K562 (cell line): Measurements from ENCODE around the gene SERAC1. TPM values are rescaled to one million over a fixed set of nuclear protein-coding genes. Genes with fewer than 3 reads are reported as not detected.

ENCODE experiments used
- ATAC-seq: fragments of 200-7000 bp; cut with Tn5 transposase; 3 replicates; pipeline ENCODE4 v1.9.1; 2020; ENCODE audit warnings: moderate library complexity
- BruUV-seq: library from RNA; stranded (reverse); fragments of 400-500 nt; replicated peaks from 2 replicates; lab custom pipeline; 2021; lab: Mats Ljungman, UMichigan
- CTCF ChIA-PET: fragments of 300-600 bp; formaldehyde crosslinking; extraction: SDS; loops from one replicate; lab custom pipeline; 2021; ENCODE audit warnings: low intra/inter-chr PET ratio; lab: Yijun Ruan, JAX
- POLR2A ChIA-PET: fragments of 300-600, 350-650 bp; sonication (Branson Sonifier 250); formaldehyde crosslinking; extraction: SDS; loops from one replicate; lab custom pipeline; 2021; ENCODE audit warnings: antibody characterized with exemption, inconsistent platforms; lab: Yijun Ruan, JAX
- DNase-seq, 4 experiments: peaks; one replicate each; pipeline versions ENCODE4 v3.0.0 to v3.0.0-alpha.2; 2011 to 2018; ENCODE audit warnings: low spot score in 3 of 4, mixed read lengths in 3 of 4; ENCODE audit errors: extremely low read depth in 1 of 4
- FAIRE-seq: peaks from 2 replicates; lab custom pipeline; 2011; peaks lifted over from hg19 to GRCh38; lab: Jason Lieb, UNC
- H2AFZ ChIP-seq: 2 replicates; pipeline ENCODE4 v1.6.0; 2011; ENCODE audit warnings: low read depth, low read length, control low read depth, inconsistent platforms
- H3K27ac ChIP-seq: fragments of 200-600 bp; 3 replicates; pipeline ENCODE4 v1.8.0; 2011; ENCODE audit warnings: low read depth, mild to moderate bottlenecking, control low read depth, inconsistent platforms, low read length, moderate library complexity, mixed read lengths; ENCODE audit errors: extremely low read depth
- H3K27me3 ChIP-seq, 2 experiments: fragments of 300-600 bp in 1 of 2; 2 replicates in 1 of 2; 3 replicates in 1 of 2; pipeline versions ENCODE4 v1.6.0 to v1.8.0; 2011; ENCODE audit warnings: inconsistent platforms in 2 of 2, low read length in 2 of 2, mild to moderate bottlenecking in 1 of 2, mixed read lengths in 1 of 2, moderate library complexity in 1 of 2; ENCODE audit not compliant: control insufficient read depth in 2 of 2, insufficient read depth in 2 of 2
- H3K36me3 ChIP-seq: fragments of 300-600 bp; 3 replicates; pipeline ENCODE4 v1.8.0; 2011; ENCODE audit warnings: mild to moderate bottlenecking, low read length, inconsistent platforms; ENCODE audit not compliant: control insufficient read depth, insufficient read depth
- H3K4me1 ChIP-seq, 2 experiments: fragments of 200-600 bp in 1 of 2; replicated peaks in 1 of 2; 2 replicates in 1 of 2; 3 replicates in 1 of 2; pipeline versions ENCODE4 v1.5.1 to v1.8.0; 2011; ENCODE audit warnings: inconsistent platforms in 2 of 2, low read length in 2 of 2, mild to moderate bottlenecking in 1 of 2, mixed read lengths in 1 of 2, moderate library complexity in 1 of 2; ENCODE audit not compliant: control insufficient read depth in 2 of 2, insufficient read depth in 2 of 2
- H3K4me2 ChIP-seq: 2 replicates; pipeline ENCODE4 v1.6.1; 2011; ENCODE audit warnings: low read length, control low read depth, inconsistent platforms, mixed read lengths; ENCODE audit not compliant: insufficient read depth
- H3K4me3 ChIP-seq: fragments of 200-600 bp; sonication (generic), shearing (Covaris generic); 2 replicates; pipeline ENCODE4 v1.5.1; 2016; ENCODE audit warnings: control low read depth, inconsistent platforms
- H3K79me2 ChIP-seq: fragments of 200-600 bp; 3 replicates; pipeline ENCODE4 v1.8.0; 2011; ENCODE audit warnings: low read length, inconsistent platforms; ENCODE audit not compliant: control insufficient read depth, insufficient read depth
- H3K9ac ChIP-seq, 2 experiments: 2 replicates each; pipeline versions ENCODE4 v1.6.0 to v1.6.1; 2011; ENCODE audit warnings: low read depth in 2 of 2, low read length in 2 of 2, control low read depth in 1 of 2, inconsistent platforms in 1 of 2, mild to moderate bottlenecking in 1 of 2, mixed read lengths in 1 of 2; ENCODE audit not compliant: insufficient read depth in 1 of 2
- H3K9me1 ChIP-seq: one replicate; pipeline ENCODE4 v1.6.0; 2011; ENCODE audit warnings: inconsistent platforms, mild to moderate bottlenecking, low read length, moderate library complexity; ENCODE audit not compliant: control insufficient read depth, insufficient read depth
- H3K9me3 ChIP-seq: replicated peaks from 2 replicates; pipeline ENCODE4 v1.5.1; 2011; ENCODE audit warnings: low read depth, low read length, inconsistent platforms; ENCODE audit not compliant: control insufficient read depth, insufficient read depth
- H4K20me1 ChIP-seq: replicated peaks from 2 replicates; pipeline ENCODE4 v1.6.1; 2011; ENCODE audit warnings: low read length, inconsistent platforms, mixed read lengths; ENCODE audit not compliant: control insufficient read depth, insufficient read depth
- C11orf30 ChIP-seq: fragments of 450-650 bp; IDR thresholded peaks from 2 replicates; pipeline ENCODE4 v1.6.1; 2016; ENCODE audit warnings: low read depth, mild to moderate bottlenecking
- MAFF ChIP-seq: IDR thresholded peaks from 2 replicates; pipeline ENCODE4 v1.6.1; 2012; ENCODE audit warnings: low read length, improper control_type of control experiment
- MAFG ChIP-seq: fragments of 450-650 bp; conservative IDR thresholded peaks from 2 replicates; pipeline ENCODE4 v1.6.1; 2016; ENCODE audit warnings: missing genetic modification characterization, missing compliant biosample characterization
- MAFK ChIP-seq: IDR thresholded peaks from 2 replicates; pipeline ENCODE4 v1.6.1; 2011; ENCODE audit warnings: low read length, improper control_type of control experiment
- ZFP36 ChIP-seq: fragments of 150-350 bp; IDR thresholded peaks from 2 replicates; pipeline ENCODE4 v1.6.1; 2018; ENCODE audit warnings: low read length, low read depth; ENCODE audit not compliant: partially characterized antibody
- ZNF133 ChIP-seq: fragments of 250-450 bp; sonication (Bioruptor Pico); IDR thresholded peaks from 2 replicates; pipeline ENCODE4 v1.4.0; 2020; ENCODE audit warnings: mild to moderate bottlenecking
- ZNF316 ChIP-seq: fragments of 450-650 bp; IDR thresholded peaks from 2 replicates; pipeline ENCODE4 v1.6.1; 2016
- ZNF707 ChIP-seq: fragments of 250-450 bp; sonication (Bioruptor Pico); conservative IDR thresholded peaks from 2 replicates; pipeline ENCODE4 v1.8.0; 2022; ENCODE audit warnings: inconsistent platforms, mild to moderate bottlenecking, moderate library complexity
- WGBS: fragments of 100-300 bp; shearing (Covaris generic); methylation state at CpG from one replicate; pipeline ENCODE4 v1.1.6; 2016; ENCODE audit warnings: low coverage, mixed read lengths; ENCODE audit not compliant: insufficient coverage; ENCODE audit errors: missing lambda C conversion rate; 5-methylcytosine and 5-hydroxymethylcytosine counted together
- in situ Hi-C: fragments of 300-500 bp; cut with MboI; formaldehyde crosslinking; loops from 4 replicates; pipeline ENCODE4 v1.15.0; 2018; ENCODE audit warnings: inconsistent platforms, mixed read lengths
- intact Hi-C: fragments of 100-400 bp; cut with micrococcal nuclease; formaldehyde crosslinking; loops from 2 replicates; pipeline ENCODE4 v1.14.2; 2022
- polyA plus RNA-seq, 8 experiments: library from polyadenylated mRNA; depleted of rRNA in 4 of 8; stranded (reverse) in 5 of 8; unstranded in 3 of 8; fragments of >200 nt; fragmentation: Nextera tagmentation in 2 of 8; fragmentation: Illumina TruSeq in 1 of 8; extraction: Ambion mirVana in 2 of 8; extraction: Trizol in 1 of 8; gene quantifications; 2 replicates each; pipeline versions ENCODE4 v1.2.1 to v1.2.3, GENCODE V29; 2011 to 2014; ENCODE audit warnings: inconsistent platforms in 1 of 8, missing spikeins in 1 of 8
- total RNA-seq, 7 experiments: library from RNA; depleted of rRNA in 6 of 7; stranded (reverse); fragments of >200 nt in 6 of 7; fragmentation: Illumina TruSeq in 2 of 7; extraction: Trizol in 2 of 7; gene quantifications; 2 replicates each; pipeline versions ENCODE4 v1.2.1 to v1.2.3, GENCODE V29; 2011 to 2021; ENCODE audit warnings: low replicate concordance in 1 of 7

Gene SERAC1
- total and polyA plus RNA-seq, 9 of the 15 experiments (the other 6 are each of a cell fraction or from before 2014, with no cell fraction given), result 1.8 to 6.2 (median 2.8) TPM

GRCh38 chr6:158124288-158124687 lies 43.8 kb downstream of the SERAC1 start:
- no peaks in the 10 kb centered on the region for H3K27me3 ChIP-seq
- H3K27ac ChIP-seq, result no peak overlapping the region
- ChIA-PET POLR2A (no interaction called here), CTCF (no interaction called here)
- no peak for FAIRE-seq
- WGBS, result 44% methylated on average over 1 of the region's 1 CpG
- in situ Hi-C loops (no loop called here), intact Hi-C loops (no loop called here)
- H3K4me3 ChIP-seq, result no peak overlapping the region
- ATAC-seq, result no peak
- DNase-seq, result no peak
- no TSS peak for BruUV-seq
- no peaks in the 10 kb centered on the region for H4K20me1 ChIP-seq
- no peaks in the 10 kb centered on the region for H3K36me3 ChIP-seq
- H3K9me3 ChIP-seq, result no peaks in the 10 kb centered on the region
- H3K9ac ChIP-seq, result no peak overlapping the region
- no peak overlapping the region for H2AFZ ChIP-seq
- no peaks in the 10 kb centered on the region for H3K79me2 ChIP-seq
- H3K4me1 ChIP-seq, result peaks cover 0 to 5% of the 10 kb centered on the region in 2 experiments; a peak in 3 of 5 replicates
- H3K4me2 ChIP-seq, result no peak overlapping the region
- H3K9me1 ChIP-seq, result no peaks in the 10 kb centered on the region
- TF ChIP-seq C11orf30 (peak; percentile 82), ZNF316 (peak; percentile 91), ZFP36 (no peak), MAFG (tag) (peak; percentile 55; the same call in 1 of the 2 replicates), MAFK (peak; percentile 45; the same call in 1 of the 2 replicates), ZNF133 (no peak), ZNF707 (CRISPR knock-in tag) (no peak), MAFF (peak; percentile 42; the same call in 1 of the 2 replicates)
